Measurements from ENCODE around the gene ZXDC. TPM values are rescaled to one million over a fixed set of nuclear protein-coding genes. Genes with fewer than 3 reads are reported as not detected.

ZXDC gene
- total RNA-seq, 4 donors from 2014 or later = 54.0 to 77.4 (median 68.0) TPM

- Histone ChIP-seq H3K4me1 (peaks cover 0 to 22% (median 0%) of the 10 kb centered on the region in 4 donors), H3K27ac (no peak overlapping the region), H3K9me3 (no peaks in the 10 kb centered on the region), H3K4me3 (no peak overlapping the region), H3K27me3 (no peaks in the 10 kb centered on the region), H3K36me3 (peaks cover 5 to 100% (median 53%) of the 10 kb centered on the region in 3 donors)
- TF ChIP-seq CTCF (IDR thresholded peaks at IDR 0.05) = no peak
- TF ChIP-seq EP300 (IDR thresholded peaks at IDR 0.05) = no peak
- TF ChIP-seq POLR2A (IDR thresholded peaks at IDR 0.05) = no peak
- no peak for DNase-seq (ENCODE audit: low spot score in 2 of 2)
- WGBS, 2 donors = 76 to 85% methylated on average over 4 of the region's 4 CpGs
Observed at GRCh38 chr3:126464093-126464492, 11.6 kb downstream of the ZXDC start.

- peaks cover 5 to 100% (median 55%) of the 10 kb centered on the region in 3 donors for H3K36me3 ChIP-seq
- WGBS, 2 donors = 93 to 98% methylated on average over 2 of the region's 2 CpGs
Observed at GRCh38 chr3:126463521-126463920, 12.2 kb downstream of the ZXDC start.

GRCh38 chr3:126461450-126462070 is 14.1 kb downstream of the ZXDC start:
- TF ChIP-seq EP300 (IDR thresholded peaks at IDR 0.05) (no peak), CTCF (IDR thresholded peaks at IDR 0.05) (no peak), POLR2A (IDR thresholded peaks at IDR 0.05) (no peak)
- Histone ChIP-seq H3K27me3 (no peaks in the 10 kb centered on the region), H3K4me3 (no peak overlapping the region), H3K27ac (no peak overlapping the region), H3K9me3 (no peaks in the 10 kb centered on the region), H3K4me1 (peaks cover 0 to 11% (median 0%) of the 10 kb centered on the region in 4 donors), H3K36me3 (peaks cover 5 to 100% (median 57%) of the 10 kb centered on the region in 3 donors)
- WGBS, 2 donors = 85 to 91% methylated on average over 16 of the region's 17 CpGs
- DNase-seq (ENCODE audit: low spot score in 2 of 2) = no peak

More at GRCh38 chr3:126463521-126463920, 12.2 kb downstream of the ZXDC start:
- Histone ChIP-seq H3K27ac (no peak overlapping the region), H3K9me3 (no peaks in the 10 kb centered on the region), H3K4me1 (peaks cover 0 to 21% (median 0%) of the 10 kb centered on the region in 4 donors), H3K4me3 (no peak overlapping the region), H3K27me3 (no peaks in the 10 kb centered on the region)
- no peak for DNase-seq (ENCODE audit: low spot score in 2 of 2)
- TF ChIP-seq CTCF (IDR thresholded peaks at IDR 0.05) = no peak
- no peak for TF ChIP-seq EP300 (IDR thresholded peaks at IDR 0.05)
- TF ChIP-seq POLR2A (IDR thresholded peaks at IDR 0.05) = no peak

- Histone ChIP-seq H3K36me3 (peaks cover 5 to 100% (median 50%) of the 10 kb centered on the region in 3 donors), H3K4me1 (peaks cover 0 to 5% (median 0%) of the 10 kb centered on the region in 4 donors), H3K27ac (no peak overlapping the region), H3K4me3 (no peak overlapping the region), H3K9me3 (no peaks in the 10 kb centered on the region), H3K27me3 (no peaks in the 10 kb centered on the region)
- WGBS, 2 donors = 72 to 80% methylated on average over 7 of the region's 7 CpGs
- TF ChIP-seq CTCF (IDR thresholded peaks at IDR 0.05) (no peak), EP300 (IDR thresholded peaks at IDR 0.05) (no peak), POLR2A (IDR thresholded peaks at IDR 0.05) (no peak)
- DNase-seq (ENCODE audit: low spot score in 2 of 2) = no peak
Observed at GRCh38 chr3:126460381-126460780, 15.3 kb downstream of the ZXDC start.

- WGBS, 2 donors = 84 to 87% methylated on average over 9 of the region's 9 CpGs
- TF ChIP-seq POLR2A (IDR thresholded peaks at IDR 0.05) (no peak), EP300 (IDR thresholded peaks at IDR 0.05) (no peak), CTCF (IDR thresholded peaks at IDR 0.05) (no peak)
- Histone ChIP-seq H3K36me3 (peaks cover 5 to 100% (median 43%) of the 10 kb centered on the region in 3 donors), H3K9me3 (no peaks in the 10 kb centered on the region), H3K27me3 (no peaks in the 10 kb centered on the region), H3K27ac (no peak overlapping the region), H3K4me1 (peaks cover 0 to 5% (median 0%) of the 10 kb centered on the region in 4 donors), H3K4me3 (no peak overlapping the region)
- DNase-seq (ENCODE audit: low spot score in 2 of 2) = no peak
Observed at GRCh38 chr3:126459763-126460127, 15.9 kb downstream of the ZXDC start.

Measured in tibial nerve (tissue), 4 donors.